ENCODE results near the gene IFT88.

Gene IFT88

DNA sequence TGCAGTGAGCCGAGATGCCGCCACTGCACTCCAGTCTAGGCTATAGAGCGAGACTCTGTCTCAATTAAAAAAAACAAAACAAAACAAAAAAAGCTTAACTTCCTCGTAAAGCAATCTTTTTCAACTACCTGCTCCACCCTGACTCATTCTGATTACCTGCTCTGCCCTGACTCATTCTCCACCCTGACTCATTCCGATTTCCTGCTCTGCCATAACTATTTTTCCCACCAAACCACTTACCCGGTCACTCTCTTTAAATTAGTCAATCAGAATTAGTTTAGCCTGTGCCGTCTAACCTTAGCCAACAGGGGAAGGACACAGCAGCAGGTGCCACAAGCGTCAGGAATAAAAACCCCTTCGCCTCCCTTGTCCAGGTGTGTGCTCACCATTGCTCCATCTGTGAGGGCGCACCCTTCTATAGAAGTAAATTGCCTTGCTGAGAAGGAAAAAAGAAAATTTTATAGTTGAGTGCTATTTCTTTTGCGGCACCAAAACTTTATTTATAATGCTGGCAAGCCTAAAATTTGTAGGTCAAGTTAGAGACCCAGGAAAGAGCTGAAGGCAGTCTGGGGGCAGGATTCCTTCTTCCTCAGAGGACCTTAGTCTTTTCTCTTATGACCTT is 1.7 kb upstream of the IFT88 start:
- DNase-seq, result no peak

DNA sequence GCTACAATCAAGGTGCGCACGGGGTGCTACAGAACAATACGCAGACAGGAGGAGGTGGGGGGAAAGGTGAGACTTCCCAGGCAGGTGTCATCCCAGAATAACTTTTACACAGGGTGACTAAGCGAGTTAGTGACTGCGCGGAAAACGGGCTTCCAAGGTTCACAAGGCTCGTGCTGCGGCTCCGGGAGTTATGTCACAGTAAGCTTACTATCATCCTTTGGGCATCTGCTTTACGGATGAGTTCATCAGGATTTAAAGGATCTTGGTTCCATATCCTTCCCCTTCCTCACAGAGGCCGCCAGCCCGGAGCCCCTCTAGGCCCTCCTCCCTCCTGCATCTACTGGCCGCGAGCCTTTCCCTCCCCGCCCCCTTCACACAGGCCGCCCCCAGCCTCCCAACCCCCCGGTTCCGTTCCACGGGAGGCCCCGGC is 474 bp upstream of the IFT88 start:
- DNase-seq, result no peak

DNA sequence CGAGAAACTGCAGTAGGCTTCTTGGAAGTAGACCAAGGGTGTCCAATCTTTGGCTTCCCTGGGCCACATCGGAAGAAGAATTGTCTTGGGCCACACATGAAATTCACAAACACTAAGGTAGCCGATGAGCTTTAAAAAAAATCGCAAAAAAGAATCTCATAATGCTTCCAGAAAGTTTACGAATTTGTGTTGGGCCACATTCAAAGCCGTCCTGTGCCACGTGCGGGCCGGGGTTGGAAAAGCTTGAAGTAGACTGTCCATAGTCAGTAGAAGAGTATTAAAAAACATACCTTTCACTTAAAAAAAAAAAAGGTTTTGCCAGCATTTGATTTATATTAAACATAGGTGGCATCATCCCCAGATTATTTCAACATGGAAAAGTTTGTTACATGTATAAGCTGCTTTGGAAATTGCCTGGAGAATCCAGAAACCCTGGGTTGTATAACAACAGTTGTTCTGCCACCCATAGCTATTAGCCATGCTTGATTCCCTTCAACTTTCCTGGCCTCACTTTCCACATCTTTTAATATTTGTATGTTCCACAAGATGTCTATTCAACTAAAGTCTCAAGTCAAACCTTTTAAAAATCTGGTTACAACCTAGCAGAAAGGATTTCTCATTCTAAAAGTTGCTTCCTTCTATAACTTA is 1.0 kb downstream of the IFT88 start:
- DNase-seq, result no peak

DNA sequence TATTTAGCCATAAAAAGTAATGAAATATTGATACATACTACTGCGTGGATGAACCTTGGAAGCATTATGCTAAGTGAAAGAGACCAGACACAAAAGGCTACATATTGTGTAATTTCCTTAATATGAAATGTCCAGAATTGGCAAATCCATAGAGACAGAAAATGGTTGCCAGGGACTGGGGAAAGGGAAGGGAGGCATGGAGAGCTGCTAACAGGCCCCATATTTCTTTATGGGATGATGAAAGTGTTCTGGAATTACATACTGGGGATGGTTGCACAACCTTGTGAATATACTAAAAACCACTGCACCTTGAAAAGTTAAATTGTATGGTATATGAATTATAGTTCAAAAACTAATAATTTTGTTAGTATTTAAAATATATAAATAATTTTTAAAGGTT is 3.6 kb downstream of the IFT88 start:
- no peak for DNase-seq

DNA sequence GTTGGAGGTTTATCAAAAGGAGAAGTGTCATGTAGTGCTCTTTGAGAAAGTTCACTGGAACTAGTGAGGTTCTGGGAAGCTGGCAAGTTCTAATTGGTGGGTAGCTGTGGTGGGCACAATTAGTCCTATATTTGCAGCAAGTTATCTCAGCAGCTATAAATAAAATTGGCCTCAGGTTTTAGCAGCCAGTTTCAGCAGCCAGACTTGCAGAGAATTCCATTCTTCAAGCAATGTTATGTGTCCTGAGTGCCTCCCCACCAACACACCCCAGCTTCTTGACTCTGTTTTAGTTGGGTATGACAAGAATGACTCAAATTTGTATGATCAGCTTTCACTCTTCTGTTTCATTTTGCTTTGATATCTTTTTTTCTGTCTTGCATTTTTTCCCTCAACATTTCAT is 4.7 kb downstream of the IFT88 start:
- DNase-seq, result no peak

DNA sequence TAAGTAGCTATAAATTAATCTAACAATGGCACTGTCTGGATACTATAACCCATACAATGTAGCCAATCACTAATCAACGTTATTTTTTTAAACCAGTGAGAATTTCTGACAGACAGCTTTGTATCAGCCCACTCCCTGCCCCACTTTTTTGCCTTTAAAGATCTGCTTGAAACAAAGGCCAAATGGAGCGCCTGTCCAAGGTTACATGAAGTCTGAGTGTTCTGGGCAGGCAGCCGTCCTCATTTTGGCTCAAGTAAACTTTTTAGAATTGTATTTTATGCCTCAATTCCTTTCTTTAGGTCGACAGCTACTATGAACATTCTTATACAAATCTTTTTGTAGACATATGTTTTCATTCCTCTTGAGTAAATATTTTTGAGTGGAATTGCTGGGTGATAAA is 6.2 kb downstream of the IFT88 start:
- DNase-seq, result no peak

DNA sequence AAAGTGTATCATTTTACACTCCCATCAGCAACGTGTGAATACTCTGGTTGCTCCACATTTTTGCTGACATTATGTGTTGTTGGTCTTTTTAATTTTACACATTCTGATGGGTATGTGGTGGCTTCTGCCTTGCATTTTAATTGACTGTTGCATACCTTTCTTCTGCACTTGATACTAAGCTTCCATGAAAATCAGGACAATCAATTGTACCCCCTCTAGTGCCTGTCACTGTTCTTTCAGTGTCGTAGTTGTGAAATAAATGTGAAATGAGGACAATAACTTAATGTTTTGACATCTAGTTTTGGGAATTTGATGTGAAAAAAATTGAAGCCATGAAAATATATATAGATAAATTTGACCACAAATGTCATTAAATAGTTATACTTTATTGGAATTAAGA is 6.7 kb downstream of the IFT88 start:
- no peak for DNase-seq

DNA sequence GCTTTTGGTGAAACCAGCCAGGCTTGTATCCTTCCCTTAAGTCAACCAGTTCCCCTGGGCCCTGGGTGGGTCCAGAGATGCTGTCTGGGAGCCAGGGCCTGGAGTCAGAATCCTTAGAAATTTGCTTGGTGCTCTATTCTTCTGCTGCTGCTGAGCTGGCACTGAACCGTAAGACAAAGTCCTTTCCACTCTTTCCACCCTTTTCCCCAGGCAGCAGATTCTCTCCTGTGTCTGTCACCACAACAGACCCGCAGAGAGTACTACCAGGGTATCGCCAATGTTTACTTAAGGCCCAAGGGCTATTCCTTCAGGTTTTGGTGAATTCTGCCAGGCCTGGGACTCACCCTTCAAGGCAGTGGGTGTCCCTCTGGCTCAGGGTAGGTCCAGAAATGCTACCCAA is 12.2 kb downstream of the IFT88 start:
- DNase-seq, result no peak

DNA sequence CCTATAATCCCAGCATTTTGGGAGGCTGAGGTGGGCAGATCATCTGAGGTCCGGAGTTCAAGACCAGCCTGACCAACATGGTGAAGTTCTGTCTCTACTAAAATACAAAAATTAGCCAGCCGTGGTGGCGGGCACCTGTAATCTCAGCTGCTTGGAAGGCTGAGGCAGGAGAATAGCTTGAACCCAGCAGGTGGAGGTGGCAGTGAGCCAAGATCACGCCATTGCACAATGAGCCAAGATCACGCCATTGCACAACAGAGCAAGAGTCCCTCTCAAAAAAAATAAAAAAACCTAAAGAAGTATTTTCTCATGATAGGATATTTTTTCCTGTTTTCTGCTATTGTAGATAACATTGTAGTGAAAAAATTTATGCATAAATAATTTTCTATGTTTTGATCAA is 13.3 kb downstream of the IFT88 start:
- no peak for DNase-seq

DNA sequence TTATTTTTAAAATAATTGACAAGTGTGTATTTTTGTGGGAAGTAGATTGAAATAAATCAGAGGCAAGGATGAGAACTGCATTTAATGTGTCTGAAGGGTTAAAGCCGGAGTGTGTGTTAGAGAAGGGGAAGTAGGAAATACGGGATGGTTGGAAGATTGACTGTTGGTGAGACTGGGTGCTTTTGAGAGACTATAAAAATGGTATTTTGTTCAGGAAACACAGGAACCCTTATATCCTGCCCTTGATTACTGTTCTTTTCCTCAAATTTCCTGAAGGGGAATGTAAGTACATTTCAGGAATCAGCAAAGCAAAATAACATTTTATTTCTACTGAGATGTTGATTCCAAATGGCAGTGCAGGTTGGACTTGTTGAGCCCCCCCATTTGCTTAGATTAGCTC is 15.1 kb downstream of the IFT88 start:
- no peak for DNase-seq

DNA sequence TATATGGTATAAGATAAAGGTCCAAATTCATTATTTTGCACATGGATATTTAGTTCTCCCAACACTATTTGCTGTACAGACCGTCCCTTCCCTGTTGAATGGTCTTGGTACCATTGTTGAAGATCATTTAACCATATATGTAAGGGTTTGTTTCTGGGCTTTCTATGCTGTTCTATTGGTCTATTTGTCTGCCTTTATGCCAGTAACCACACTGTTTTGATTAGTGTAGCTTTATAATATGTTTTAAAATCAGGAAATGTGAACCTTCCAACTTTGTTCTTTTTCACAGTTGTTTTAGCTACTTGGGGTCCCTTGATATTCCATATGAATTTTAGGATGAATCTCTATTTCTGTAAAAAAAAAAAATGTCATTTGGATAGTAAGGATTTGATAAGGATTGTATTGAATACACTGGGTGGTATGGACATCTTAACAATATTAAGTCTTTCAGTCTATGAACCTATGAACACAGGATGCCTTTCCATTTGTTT is 16.9 kb downstream of the IFT88 start:
- DNase-seq, result no peak

DNA sequence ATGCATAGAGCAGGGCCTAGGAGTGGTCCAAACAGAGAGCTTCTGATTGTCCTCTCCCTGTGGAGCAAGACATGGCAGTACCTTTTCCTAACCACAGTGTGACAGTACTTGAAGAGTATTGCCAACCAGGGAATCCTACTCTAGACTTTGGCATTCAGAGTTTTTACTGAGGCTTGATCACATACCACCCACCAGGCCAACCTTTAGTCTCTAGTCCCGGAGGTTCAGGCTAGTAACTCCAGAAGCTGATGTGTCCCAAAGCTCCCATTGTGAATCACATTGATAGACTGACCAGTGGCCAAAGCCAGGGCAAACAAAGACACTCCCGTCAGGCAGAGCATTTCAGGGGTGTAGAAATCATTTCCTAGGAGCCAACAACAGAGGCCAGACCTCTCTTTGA is 18.4 kb downstream of the IFT88 start:
- no peak for DNase-seq

DNA sequence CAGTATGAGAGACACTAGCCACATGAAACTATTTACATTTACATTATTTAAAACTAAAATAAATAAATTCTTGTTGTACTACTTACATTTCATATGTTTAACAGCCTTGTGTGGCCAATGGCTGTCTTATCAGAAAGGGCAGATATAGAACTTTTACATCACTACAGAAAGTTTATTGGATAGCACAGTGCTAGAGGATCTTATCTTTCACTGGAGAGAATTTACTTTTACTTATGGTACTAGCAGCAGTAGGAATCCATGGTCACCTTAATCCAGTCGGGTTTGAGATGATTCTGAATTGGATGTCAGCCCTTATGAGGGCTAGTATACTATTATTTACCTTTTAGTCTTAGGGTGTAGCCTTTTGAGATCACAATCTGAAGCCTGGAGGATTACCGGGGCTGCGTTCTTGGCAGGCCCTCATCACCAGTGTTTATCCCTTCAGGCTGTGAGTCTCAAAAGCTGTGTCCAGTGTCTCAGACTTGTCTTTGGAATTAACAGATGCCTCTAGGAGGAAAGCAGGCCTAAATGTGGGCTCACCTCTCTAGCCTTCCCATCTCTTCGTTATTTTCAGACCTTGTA is 21.7 kb downstream of the IFT88 start:
- no peak for DNase-seq

DNA sequence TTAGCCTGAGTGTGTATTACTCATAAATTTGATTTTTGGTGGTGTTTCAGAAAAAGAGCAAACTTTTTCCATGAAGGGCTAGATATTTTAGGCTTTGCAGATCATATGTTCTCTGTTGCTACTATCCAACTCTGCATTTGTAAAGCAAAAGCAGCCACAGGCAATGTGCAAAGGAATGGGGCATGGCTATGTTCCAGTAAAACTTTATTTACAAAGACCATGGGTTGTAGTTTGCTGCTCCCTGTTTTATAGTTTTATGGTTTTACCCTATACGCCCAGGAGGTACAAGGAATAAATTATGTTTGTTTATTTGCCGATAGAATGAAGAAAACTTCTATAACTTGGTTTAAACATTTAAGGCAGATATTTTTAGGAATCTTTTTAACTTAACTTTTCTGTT is 23.6 kb downstream of the IFT88 start:
- DNase-seq, result no peak

DNA sequence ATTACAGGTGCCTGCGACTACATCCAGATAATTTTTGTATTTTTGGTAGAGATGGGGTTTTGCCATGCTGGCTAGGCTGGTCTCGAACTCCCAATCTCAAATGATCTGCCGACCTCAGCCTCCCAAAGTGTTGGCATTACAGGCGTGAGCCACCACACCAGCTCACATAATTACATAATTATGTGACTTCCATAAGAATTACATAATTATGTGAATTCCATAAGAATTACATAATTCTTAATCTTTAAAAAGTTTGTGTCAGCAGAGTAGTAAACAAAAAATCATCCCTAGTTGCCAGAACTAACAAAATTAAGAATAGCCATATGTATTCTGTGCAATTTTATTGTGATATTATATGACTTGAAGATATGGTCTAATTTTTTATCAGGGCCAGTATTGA is 25.6 kb downstream of the IFT88 start:
- DNase-seq, result no peak

DNA sequence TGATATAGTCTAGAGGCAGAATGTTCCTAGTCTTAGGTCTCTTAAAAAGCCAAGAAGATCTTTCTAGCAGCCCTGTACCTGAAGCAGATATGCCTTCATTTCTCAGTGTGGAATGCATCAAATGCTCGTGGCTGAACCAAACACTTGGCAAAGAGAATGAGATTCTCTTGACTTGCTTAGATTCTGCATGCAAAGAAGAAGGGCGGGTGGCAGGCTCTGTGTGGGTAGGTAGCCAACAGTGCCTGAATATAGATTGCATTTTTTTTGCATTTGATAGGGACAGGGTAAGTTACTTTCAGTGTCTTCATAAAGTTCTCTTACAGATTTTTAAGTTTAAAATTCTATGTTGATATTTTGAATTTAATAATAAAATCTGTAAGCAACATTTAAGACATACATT is 27.3 kb downstream of the IFT88 start:
- no peak for DNase-seq

DNA sequence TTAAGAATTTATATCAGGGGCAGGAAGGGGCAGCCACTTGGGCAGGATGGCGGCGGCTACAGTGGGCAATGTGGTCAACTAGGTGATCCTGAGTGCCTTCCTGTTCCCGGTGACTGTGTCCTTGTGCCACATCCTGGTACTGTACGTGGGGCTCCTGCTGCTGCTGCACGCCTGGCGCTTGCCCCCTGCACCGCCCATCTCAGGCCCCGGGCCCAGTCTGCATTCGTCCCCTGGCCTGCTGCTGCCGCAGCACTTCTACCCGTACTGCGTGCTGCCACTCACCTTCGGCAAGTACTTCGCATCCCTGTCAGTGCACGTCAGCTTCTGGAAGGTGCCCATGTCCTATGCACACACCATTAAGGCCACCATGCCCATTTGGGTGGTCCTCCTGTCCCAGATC is 40.1 kb downstream of the IFT88 start:
- no peak for DNase-seq

DNA sequence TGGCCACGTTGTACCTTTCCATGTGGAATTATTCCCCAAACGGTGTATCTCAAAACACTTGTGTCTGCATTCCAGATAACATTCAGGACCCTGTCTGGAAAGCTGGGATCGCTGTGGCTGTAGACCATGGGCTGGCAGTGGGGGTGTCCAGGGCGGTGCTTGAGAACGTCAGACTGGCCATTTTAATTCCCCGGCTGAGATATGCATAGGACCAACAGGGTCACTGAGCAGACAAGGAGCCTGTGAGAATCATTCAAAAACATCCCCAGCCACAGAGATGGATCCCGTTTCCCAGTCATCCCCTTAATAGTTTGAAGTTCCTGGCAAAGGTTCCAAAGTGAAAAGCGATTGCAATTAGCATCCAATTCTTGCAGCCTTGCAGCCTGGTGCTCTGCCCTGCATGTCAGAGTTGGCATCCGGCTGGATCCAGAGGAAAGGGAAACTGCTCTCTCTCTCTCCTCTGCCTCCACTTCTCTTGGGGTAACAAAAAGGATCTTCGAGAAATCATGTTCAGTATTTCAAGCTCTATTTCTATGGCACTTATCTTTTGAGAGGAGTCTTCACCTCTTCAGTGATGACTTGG is 41.6 kb downstream of the IFT88 start:
- no peak for DNase-seq

DNA sequence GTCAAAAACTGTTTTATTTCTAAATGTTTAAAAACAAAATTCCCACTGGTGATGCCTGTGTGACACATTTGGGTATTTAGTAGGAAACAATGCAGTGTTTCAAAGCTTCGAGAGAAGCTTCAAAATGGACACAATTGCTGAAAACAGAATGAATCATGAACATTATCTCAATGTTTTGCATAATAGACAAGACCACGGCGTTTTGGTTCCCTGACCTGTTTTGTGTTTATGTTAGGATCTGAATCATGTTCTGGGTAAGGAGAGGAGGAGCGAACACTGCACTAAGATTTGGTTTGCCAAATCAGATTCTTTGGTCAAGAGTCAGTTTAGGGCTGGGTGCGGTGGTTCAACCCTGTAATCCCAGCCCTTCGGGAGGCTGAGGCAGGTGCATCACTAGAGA is 42.2 kb downstream of the IFT88 start:
- no peak for DNase-seq

DNA sequence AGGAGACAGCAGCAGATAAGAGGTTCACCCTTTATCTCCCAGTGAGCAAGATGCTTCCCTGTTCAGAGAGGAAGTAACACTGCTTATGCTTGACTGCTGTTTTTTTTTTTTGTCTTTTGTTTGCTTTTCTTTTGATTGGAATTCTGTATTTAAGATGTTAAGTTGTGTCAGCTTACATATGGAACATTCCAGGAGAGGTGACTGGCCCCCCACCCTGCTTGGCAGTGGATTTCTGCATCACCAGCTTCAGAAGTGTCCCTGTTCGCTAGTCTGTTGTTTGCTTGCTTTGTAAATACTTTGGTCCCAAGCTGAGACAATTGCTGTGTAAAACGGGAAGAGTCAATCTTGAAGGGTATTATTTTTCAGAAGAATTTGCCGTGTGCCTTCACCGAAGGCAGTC is 43.0 kb downstream of the IFT88 start:
- no peak for DNase-seq

DNA sequence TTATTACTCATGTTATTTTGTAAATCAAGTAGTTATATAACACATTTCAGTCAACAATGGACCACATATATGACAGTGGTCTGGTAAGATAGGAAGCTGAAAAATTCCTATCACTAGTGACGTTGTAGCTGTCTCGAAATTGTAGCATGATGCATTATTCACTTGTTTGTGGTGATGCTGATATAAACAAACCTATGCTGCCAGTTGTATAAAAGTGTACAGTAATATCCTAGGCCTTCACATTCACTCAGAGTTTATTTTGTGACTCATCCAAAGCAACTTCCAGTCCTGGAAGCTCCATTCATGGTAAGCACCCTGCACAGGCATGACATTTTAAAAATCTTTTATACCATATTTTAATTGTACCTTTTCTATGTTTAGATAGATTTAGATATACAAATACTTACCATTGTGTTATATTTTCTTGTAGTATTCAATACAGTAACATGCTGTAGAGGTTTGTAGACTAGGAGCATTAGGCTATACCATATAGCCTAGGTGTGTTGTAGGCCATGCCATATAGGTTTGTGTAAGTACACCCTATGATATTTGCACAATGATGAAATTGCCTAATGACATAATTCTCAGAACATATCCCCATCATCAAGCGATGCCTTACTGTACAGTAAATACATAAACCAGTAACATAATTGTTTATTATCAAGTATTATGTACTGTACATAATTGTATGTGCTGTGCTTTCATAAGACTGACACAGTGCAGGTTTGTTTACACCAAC is 49.3 kb downstream of the IFT88 start:
- no peak for DNase-seq

DNA sequence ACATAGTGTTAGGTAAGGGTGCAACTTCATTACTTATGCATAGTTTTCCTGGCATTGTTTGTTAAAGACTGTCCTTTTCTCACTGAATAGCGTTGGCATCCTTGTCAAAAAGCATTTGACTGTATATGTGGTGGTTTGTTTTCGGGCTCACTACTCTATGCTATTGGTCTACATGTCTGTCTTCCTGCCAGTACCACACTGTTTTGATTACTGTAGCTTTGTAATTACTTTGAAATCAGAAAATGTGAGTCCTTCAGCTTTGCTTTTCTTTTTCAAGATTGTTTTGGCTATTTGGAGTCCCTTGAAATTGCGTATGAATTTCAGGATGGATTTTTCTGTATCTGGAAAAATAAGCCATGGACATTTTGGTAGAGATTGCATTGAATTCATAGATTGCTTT is 56.0 kb downstream of the IFT88 start:
- no peak for DNase-seq

DNA sequence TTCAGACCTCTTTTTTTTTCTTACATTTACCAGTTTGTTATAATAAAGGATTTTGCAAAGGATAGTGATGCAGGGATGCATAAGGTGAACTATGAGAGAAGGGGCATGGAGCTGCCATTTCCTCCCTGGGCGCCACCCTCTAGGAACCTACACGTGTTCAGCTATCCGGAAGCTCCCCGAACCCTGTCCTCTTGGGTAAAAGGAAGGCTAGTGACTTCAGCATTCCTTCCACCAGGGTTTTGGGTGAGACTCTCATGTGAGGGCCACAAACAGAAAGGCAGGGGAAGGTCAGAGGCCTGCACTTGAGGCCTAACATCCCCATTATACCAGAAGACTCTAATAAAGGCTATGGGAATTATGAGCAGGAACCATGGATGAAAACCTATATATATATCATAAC is 57.3 kb downstream of the IFT88 start:
- DNase-seq, result no peak

DNA sequence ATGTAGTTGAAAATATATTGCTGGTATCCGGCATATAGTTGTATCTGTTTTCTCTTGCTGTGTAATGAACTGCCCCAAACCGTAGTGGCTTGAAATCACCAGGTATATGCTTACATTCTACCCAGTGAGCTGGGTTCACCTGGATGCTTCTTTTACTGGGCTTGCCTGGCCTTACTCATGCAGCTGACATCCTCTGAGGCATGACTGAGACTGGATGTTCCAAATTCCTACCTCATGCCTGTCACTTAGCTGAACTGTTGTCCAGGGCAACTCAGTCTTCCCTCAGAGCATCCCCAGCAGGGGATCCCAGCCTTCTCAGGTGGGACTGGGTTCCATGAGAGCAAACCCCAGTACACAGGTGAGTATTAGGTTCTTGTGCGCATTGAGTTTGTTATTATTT is 66.8 kb downstream of the IFT88 start:
- no peak for DNase-seq
